Measurements from ENCODE around the gene TECRL.

DNA sequence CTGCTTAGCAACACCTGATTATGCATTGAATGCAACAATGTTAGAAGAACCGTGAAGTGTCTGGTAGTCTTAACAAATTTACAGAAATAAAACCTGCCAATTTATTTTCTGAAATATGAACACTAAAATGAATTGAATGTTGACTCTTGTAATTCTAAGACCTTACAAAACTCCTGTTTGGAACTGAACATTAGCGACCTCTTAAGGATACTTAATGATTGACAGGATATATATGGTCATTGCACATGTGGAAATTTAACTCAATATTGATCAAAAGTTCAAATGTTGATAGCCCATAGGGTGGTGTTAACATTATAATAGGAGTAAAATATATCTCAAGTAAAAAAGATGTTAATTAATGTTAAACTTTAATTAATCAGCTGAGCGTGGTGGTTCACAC is 79.1 kb downstream of the TECRL start:
- TF ChIP-seq, protein P1, sequence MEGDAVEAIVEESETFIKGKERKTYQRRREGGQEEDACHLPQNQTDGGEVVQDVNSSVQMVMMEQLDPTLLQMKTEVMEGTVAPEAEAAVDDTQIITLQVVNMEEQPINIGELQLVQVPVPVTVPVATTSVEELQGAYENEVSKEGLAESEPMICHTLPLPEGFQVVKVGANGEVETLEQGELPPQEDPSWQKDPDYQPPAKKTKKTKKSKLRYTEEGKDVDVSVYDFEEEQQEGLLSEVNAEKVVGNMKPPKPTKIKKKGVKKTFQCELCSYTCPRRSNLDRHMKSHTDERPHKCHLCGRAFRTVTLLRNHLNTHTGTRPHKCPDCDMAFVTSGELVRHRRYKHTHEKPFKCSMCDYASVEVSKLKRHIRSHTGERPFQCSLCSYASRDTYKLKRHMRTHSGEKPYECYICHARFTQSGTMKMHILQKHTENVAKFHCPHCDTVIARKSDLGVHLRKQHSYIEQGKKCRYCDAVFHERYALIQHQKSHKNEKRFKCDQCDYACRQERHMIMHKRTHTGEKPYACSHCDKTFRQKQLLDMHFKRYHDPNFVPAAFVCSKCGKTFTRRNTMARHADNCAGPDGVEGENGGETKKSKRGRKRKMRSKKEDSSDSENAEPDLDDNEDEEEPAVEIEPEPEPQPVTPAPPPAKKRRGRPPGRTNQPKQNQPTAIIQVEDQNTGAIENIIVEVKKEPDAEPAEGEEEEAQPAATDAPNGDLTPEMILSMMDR (conservative IDR thresholded peaks at IDR 0.05; ENCODE audit: low read depth, low read length), result no peak
- TF ChIP-seq EZH2 (IDR thresholded peaks at IDR 0.05; ENCODE audit: borderline replicate concordance, low read depth, low read length, poor library complexity, severe bottlenecking), result no peak

All from A673 (cell line).